NCI-H2196 treated with DMSO at 0.1 percent for 48 hours (cell line): Measurements from ENCODE around the gene FPR3.
"Not testable (repeated sequence)": the region's sequence is repeated elsewhere in the genome, so short reads cannot be mapped to it uniquely, and the experiment has no call there.

ENCODE experiments used
- DNase-seq: peaks from one replicate; lab custom pipeline; 2025; ENCODE audit not compliant: unreplicated experiment; lab: John Stamatoyannopoulos, UW

Gene FPR3, protein sequence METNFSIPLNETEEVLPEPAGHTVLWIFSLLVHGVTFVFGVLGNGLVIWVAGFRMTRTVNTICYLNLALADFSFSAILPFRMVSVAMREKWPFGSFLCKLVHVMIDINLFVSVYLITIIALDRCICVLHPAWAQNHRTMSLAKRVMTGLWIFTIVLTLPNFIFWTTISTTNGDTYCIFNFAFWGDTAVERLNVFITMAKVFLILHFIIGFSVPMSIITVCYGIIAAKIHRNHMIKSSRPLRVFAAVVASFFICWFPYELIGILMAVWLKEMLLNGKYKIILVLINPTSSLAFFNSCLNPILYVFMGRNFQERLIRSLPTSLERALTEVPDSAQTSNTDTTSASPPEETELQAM

DNA sequence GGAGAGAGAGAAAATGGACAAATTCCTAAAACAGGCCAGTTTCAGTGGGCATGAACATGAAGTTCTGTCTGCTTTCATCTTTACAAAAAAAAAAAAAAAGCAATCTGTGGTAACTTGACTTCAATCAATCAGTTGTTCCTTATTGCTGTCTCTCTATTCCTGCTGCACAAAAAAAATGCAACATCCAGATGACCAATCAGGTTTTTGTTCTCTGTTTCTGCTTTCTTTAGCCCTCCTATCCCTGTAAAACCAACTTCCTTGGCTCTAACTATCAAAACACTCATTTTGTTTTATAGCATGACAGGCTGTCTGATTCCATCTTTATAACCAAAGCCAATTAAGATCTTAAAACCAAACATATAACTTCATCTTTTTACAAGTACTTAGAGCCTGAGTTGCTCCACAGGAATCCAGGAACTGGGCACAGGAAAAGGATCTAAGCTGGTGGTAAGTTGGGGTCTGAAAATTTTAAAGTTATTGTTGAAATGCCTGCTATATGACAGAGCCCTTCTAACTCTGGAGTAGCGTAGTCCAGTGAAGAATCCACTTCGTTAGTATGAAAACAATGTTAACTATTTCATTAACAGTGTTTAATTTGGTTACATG is at the start of gene FPR3:
Gene FPR3 (plus strand): TSS at position 273 of the 606 bp plus-strand sequence. CDS start 28,592 bp downstream, outside the sequence.
- no peak for DNase-seq

DNA sequence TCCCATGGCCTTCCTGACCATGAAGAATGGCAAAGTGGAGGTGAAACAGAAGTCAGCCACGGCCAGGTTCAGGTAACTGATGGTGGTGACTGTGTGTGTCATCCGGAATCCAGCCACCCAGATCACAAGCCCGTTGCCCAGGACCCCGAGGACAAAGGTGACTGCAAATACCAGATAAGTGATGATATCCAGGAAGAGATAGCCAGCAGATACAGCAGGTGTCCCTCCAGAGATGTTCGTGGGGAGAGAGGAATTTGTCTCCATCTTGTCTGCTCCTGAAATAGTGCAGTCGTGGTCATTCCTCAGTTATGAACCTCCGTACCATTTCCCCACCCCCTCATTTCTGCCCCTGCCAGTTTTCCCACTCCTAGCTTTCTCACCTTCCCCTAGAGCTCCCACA is 48.2 kb upstream of the FPR3 start:
- no peak for DNase-seq

DNA sequence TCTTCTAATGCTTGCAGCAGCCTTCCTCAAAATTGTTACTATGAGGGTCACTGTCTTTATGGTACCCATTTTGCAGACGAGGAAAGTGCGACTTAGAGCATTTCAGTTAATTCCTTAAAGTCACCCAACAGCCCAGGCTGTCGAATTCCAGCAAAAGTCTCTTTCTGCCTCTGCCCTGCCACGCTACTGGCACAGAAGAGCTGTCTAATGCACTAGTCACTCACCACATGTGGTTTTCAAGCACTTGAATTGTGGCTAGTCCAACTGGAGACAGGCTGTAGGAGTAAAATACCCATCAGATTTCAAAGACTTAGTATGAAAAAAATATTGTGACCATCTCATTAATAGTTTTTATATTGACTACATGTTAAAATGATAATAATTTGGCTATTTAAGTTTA is 45.0 kb upstream of the FPR3 start:
- no peak for DNase-seq

DNA sequence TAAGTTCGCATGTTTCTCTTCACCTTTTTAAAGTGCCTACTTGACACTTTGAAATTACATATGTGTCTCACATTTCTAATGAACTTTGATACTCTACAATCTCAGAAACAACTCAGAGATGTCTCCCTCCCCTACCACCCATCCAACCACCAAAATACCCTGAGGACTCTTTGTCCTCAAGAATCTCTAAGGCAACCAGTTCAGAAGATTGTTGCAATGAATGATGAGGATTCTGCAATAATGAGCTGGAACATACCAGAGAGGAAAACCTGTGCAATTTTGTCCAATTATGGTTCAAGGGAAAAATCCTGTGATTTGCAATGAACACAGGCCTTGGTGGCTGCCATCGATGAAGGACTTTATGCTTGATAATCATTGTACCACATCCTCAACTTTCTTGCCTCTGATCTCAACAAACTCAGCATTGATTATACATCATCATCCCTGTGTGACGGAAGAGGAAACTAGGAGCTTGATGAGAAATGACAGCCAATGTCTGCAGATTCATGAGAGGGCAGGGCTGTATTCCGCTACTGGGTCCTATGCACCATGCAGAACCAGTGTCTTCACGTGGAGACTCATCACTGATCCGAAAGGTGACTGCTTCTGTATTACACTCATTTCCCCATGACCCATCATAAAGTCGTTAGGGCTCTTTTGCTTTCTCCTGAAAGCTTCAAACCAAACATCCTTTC is 44.4 kb upstream of the FPR3 start:
- DNase-seq, result no peak

DNA sequence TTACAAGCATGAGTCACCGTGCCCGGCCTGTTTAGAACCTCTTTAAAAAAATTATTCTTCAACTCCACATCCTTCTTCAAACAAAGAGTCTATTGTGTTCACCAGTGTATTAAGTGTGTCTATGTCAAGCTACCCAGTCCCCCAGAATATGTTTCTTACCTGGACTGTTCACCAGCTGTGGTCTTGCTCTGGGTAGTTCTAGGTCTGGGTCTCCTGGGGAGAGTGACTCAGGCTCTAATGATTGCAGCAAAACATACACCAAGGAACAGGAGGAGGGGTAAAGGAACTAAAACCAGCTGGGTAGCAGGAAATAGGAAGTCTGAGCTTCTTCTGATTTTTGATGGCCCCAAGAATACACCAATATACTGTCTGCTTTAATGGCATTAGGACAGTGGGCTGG is 43.3 kb upstream of the FPR3 start, which contains the start of gene FPR1:
Gene FPR1 (minus strand): TSS at position 224 of the 400 bp plus-strand sequence. CDS start 4,884 bp downstream, outside the sequence.
- no peak for DNase-seq

DNA sequence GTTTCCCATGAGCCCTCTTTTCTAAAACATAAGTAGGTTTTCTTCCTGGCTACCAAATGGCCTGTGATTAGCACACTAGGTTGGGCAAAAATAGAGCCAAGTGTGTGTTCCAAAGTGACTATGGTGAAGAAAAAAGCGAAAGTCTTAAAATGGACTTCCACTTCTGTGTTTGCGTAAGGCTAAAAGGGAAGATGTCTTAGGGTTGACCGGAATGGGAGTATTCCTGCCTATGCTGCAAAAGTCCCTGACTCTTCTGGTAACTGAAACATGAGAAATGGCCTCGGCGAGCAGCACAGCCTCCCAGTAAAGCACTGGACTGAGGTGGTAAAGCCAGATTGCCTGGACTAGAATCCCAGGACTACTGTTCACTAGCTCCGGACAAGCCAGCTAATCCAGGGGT is 40.8 kb upstream of the FPR3 start:
- DNase-seq, result no peak

DNA sequence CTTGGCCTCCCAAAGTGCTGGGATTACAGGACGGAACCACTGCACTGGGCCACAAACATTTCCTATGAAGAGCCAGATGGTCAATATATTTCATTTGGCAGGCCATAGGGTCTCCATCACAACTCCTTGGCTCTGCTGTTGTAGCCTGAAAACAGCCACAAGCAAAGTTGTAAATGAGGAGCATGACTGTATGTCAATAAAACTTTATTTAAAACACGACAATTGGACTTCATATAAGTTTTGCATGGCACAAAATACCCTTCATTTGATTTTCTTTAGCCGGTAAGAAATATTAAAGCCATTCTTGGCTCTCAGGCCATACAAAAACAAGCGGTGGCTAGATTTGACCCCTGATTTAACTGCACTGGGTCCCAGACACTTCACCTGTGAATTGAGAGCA is 40.2 kb upstream of the FPR3 start:
- no peak for DNase-seq

DNA sequence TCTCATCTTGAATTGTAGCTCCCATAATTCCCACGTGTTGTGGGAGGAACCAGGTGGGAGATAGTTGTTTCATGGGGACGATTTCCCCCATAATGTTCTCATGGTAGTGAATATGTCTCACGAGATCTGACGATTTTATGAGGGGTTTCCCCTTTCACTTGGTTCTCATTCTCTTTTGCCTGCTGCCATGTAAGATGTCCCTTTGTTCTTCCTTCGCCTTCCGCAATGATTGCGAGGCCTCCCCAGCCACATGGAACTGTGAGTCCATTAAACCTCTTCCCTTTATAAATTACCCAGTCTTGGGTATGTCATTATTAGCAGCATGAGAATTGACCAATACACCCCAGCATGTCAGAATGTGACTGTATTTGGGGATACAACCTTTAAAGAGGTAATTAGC is 39.4 kb upstream of the FPR3 start:
- DNase-seq, result no peak

DNA sequence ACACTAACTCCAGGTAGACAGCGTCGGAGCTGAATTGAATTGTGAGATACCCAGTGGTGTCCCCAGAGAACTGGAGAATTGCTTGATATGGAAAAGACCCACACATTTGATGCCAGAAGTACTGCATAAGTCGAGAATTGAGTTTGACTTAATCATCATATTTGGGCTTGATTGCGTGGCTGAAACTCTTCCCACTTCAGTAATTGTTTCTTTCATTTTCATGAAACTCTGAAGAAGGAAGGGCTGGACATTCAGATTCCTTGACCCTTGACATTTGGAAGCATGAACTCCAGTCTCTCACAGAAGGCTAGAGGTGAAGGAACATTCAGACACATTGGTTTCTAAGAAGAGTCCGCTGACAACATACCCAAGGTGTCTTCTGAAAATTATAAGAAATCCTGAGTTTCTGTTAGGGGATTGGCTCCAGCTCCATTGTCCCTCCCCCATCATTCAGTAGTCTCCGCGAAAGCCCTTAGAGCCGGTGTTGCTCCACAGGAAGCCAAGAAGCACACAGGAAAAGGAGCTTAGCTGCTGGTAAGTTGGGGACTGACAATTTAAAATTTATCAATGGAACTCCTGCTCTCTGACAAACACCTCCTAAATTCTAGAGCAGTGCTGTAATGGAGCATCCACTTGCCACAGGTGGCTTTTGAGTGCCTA is 34.1 kb upstream of the FPR3 start, which contains the start of gene FPR2:
Gene FPR2 (plus strand): TSS at position 484 of the 660 bp plus-strand sequence. CDS start 7,479 bp downstream, outside the sequence.
- DNase-seq, result no peak

DNA sequence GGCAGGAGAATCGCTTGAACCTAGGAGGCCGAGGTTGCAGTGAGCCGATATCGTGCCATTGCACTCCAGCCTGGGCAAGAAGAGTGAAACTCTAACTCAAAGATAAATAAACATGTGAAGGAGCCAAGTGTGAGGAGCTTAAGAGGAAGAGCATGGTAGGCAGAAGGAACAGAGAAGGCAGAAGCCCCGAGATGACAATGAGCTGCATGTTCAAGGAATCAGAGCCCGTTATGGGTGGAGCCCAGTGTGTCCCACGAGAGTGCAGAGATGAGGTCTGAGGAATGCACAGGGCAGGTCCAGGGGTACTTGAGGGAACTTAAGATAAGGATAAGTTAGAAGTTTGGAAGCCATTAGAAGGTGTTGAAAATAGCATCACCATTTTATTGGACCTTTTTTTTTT is 33.3 kb upstream of the FPR3 start:
- no peak for DNase-seq

DNA sequence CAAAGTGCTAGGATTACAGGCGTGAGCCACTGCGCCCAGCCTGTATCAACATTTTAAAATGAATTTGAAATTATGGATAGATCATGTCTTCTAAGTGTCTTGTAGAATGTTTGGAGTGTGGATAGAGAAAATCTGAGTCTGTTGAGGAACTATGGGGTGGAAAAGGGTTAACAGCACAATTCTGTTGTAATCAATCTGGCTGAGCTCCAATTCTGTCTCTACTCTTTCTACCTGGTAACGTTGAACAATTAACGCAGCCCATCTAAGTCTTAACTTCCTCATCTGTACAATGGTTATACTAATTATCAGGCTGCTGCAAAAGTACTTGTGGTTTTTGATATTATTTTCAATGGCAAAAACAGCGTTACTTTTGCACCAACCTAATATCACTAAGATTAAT is 29.9 kb upstream of the FPR3 start:
- no peak for DNase-seq

DNA sequence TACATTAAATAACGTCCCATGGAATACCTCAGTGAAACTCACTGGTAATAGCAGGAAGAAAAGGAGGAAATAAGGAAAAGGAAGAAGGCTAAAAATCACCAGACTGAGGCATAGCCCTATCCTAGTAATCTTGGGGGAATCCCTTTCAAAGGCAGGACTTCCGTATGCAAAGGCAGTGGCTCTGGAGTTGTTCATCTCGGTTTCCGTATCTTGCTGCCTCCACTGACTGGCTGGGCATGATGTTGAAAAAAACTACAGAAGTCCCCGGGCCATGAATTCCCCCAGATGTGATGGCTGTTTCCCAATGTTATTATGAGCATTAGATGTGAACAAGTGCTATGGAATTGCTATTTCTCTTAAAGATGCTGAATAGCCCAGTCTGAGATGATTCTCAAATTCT is 28.5 kb upstream of the FPR3 start:
- no peak for DNase-seq

DNA sequence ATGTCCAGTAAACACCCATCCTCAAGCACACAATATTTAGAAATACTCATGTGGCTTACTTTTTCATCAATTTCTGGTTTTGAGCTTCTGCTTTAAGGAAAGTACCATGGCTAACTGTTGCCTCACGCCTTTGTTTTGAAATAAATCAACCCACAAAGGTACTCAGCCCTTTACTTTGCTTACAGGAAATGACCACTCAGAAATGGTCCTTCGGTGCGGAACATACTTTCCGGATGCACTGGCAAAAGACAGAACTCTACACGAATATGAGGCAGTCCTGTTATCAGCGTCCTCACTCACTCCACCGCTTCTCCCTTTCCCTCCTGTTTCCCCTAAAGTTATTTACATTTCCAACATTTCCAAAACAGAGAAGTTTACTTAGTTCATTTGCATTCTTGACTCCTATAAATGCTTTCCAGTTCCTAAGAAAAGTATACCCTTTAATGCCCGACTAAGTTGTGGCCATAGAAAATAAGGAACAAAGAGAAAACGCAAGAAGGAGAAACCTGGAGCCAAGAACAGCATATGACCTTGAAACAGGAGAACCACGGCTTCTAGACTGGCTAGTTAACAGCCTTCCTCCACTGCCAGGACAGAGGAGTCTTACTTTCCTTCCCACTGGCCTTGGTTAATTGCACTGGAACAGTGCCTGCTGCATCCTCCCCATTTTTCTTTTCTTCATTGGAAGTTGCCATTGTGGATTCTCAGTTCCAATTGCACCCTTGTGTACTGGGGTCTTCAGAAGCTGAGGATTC is 23.4 kb upstream of the FPR3 start:
- DNase-seq, result no peak

DNA sequence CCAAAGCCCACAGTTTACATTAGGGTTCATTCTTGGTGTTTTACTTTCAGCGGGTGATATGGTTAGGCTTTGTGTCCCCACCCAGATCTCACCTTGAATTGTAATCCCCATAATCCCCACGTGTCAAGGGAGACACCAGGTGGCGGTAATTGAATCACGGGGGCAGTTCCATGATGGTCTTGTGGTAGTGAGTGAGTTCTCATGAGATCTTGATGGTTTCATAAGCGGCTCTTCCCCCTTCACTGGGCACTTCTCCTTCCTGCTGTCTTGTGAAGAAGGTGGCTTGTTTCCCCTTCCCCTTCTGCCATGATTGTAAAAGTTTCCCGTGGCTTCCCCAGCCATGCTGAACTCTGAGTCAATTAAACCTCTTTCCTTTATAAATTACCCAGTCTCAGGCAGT is 22.0 kb upstream of the FPR3 start:
- no peak for DNase-seq

DNA sequence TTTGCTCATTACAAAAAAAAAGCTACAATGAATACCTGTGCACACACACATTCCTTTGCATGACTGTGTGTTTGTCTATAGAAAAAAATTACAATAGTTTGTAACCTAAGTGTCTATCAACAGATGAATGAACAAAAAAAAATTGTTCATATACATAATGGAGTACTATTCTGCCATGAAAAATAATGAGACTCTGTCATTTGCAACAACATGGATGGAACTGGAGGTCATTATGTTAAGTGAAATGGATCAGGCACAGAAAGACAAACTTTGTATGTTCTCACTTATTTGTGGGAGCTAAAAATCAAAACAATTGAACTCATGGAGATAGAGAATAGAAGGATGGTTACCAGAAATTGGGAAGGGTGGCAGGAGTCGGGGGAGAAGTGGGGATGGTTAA is 18.4 kb upstream of the FPR3 start:
- not testable (repeated sequence) for DNase-seq

DNA sequence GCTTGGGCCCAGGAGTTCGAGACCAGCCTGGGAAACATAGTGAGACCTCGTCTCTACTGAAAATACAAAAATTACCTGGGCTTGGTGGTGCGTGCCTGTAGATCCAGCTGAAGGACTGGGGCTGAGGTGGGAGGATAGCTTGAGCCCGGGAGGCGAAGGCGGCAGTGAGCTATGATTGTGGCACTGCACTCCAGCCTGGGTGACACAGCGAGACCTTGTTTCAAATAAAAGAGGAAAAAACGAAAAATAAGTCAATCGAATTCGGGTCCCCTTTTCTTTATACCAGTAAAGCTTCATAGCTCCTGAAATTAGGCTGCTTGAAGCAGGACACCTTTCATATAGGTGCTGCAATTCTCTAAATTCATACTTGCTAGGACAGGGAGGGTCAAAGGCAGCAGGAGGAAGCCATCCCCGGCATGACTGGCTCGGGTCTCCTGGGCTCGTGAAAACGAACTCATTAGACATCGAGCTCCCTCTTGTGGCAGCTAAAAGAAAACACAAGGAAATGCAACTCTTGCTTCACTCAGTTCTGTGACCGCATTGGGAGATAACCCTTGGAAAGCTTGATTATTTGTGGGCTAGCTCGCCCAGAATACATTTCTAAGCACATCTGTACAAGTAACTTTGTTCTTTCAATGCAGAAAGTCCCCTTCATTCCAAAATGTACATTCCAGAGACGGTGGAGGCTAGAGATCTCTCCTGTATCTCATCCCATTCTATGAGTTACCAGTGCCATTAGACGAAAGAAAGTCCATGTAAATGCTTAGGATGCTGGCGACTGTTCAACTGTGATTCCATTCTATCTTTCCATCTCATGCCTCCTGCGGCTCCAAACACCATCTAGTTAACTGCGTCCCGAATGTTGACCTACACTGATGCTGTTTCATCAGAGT is 17.1 kb upstream of the FPR3 start:
- DNase-seq, result peak; percentile 63

DNA sequence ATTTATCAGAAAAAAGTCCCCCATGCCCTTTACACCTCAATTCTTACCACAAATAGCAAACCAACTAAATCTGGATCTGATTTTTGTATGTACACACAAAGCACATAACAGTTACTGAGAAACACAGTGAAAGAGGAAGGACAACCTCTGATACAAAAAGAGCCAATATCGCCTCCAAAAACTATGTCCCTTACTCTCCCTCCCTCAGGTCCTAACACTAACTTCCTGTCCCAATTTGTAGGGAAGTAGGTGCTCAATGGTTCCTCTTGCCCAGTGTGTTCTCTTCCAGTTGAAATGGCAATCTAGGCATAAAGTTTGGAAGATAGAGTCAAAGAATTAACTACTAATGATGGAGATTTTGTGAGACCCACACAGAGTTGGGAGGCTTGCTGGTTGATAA is 15.8 kb upstream of the FPR3 start:
- no peak for DNase-seq

DNA sequence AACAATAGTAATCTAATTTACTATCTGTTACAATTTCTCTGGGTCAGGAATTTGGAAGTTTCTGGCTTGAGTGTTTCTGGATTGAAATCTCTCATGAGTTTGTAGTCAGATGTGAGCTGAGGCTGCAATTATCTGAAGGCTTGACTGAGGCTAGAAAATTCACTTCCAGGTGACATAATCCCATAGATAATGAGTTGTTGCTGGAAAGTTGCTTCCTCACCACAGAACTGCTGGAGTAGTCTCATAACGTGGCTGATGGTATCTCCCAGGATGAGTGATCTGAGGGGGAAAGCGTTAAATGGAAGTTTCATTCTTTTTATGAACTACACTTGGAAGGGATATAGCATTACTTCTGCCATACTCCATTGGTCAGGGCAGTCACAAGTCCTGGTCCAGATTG is 15.3 kb upstream of the FPR3 start:
- DNase-seq, result no peak

DNA sequence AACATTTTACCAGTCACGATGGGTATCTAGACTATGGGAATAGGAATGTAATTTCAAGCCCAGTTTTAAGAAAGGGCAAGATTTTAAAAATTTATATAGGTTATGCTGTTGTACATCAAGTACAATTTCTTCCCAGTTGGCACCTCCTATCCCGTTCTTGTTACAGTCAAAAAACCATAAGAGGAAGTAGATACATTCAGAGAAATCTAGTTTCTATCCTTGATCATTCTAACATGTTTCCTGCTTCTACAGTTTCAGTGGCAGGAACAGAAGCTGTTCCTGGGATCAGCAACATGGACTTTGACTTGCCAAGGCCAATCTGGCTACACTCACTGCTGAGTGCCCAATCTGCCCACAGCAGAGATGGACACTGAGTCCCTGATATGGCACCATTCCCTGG is 14.7 kb upstream of the FPR3 start:
- DNase-seq, result no peak

DNA sequence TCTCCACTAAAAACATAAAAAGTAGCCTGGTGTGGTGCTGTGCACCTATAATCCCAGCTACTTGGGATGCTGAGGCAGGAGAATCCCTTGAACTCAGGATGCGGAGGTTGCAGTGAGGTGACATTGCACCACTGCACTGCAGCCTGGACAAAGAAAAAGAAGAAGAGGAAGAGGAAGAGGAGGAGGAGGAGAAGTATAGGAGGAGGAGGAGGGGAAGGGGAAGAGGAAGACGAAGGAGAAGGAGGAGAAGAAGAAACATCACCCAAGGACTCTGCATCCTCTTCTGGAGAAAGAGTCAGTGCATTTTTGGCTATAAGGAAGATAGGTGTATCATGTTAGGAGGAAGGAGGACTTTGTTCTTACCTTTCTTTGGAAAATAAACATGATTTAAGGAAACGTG is 13.0 kb upstream of the FPR3 start:
- no peak for DNase-seq
